PC-9 (cell line): ENCODE results near the gene SLC28A1. TPM values are rescaled to one million over a fixed set of nuclear protein-coding genes. Genes with fewer than 3 reads are reported as not detected.

Experiments
- BruUV-seq: library from RNA; stranded (reverse); fragments of 400-500 nt; replicated peaks from 2 replicates; lab custom pipeline; 2021; lab: Mats Ljungman, UMichigan
- CTCF ChIA-PET: fragments of 300-600 bp; sonication (Branson Sonifier 250); formaldehyde crosslinking; loops from one replicate; lab custom pipeline; 2022; ENCODE audit warnings: antibody characterized with exemption; lab: Charles Lee
- POLR2A ChIA-PET: fragments of 300-600 bp; sonication (Branson Sonifier 250); formaldehyde crosslinking; loops from one replicate; lab custom pipeline; 2022; ENCODE audit warnings: antibody characterized with exemption; ENCODE audit not compliant: unreplicated experiment; lab: Charles Lee
- DNase-seq, 2 experiments: peaks; one replicate each; pipeline versions ENCODE4 v3.0.0 to v3.0.0-alpha.2; 2015 to 2022; ENCODE audit warnings: mixed read lengths in 1 of 2
- H2AFZ ChIP-seq: fragments of 200-600 bp; sonication (generic); 2 replicates; pipeline ENCODE4 v1.8.1; 2017; ENCODE audit warnings: antibody characterized with exemption
- H3F3A ChIP-seq: fragments of 200-600 bp; sonication (generic); 2 replicates; pipeline ENCODE4 v1.8.1; 2017; ENCODE audit warnings: antibody characterized with exemption, mild to moderate bottlenecking, low read depth; ENCODE audit not compliant: insufficient read depth
- H3K27ac ChIP-seq: fragments of 200-600 bp; sonication (generic); 2 replicates; pipeline ENCODE4 v1.6.1; 2016; ENCODE audit warnings: mixed run types
- H3K27me3 ChIP-seq: fragments of 200-600 bp; sonication (generic); 2 replicates; pipeline ENCODE4 v1.6.1; 2016; ENCODE audit warnings: low read depth, mixed run types; ENCODE audit not compliant: insufficient read depth
- H3K36me3 ChIP-seq: fragments of 200-600 bp; sonication (generic); 2 replicates; pipeline ENCODE4 v1.6.1; 2016; ENCODE audit warnings: low read depth, mixed run types
- H3K4me1 ChIP-seq: fragments of 200-600 bp; sonication (generic); replicated peaks from 2 replicates; pipeline ENCODE4 v1.6.1; 2016; ENCODE audit warnings: mixed run types; ENCODE audit not compliant: insufficient read depth
- H3K4me2 ChIP-seq: fragments of 200-600 bp; sonication (generic); 2 replicates; pipeline ENCODE4 v1.6.1; 2017; ENCODE audit warnings: mixed run types
- H3K4me3 ChIP-seq: fragments of 200-600 bp; sonication (generic); 2 replicates; pipeline ENCODE4 v1.6.1; 2016; ENCODE audit warnings: mixed run types
- H3K79me2 ChIP-seq: fragments of 200-600 bp; sonication (generic); 2 replicates; pipeline ENCODE4 v1.6.1; 2017; ENCODE audit warnings: low read depth, mixed run types
- H3K9me2 ChIP-seq: fragments of 200-600 bp; sonication (generic); 2 replicates; pipeline ENCODE4 v1.8.1; 2017; ENCODE audit warnings: mild to moderate bottlenecking; ENCODE audit not compliant: insufficient read depth
- H3K9me3 ChIP-seq: fragments of 200-600 bp; sonication (generic); 2 replicates; pipeline ENCODE4 v1.8.1; 2016; ENCODE audit warnings: low read depth; ENCODE audit not compliant: insufficient read depth
- H4K20me1 ChIP-seq: fragments of 200-600 bp; sonication (generic); 2 replicates; pipeline ENCODE4 v1.8.1; 2017; ENCODE audit not compliant: insufficient read depth
- CTCF ChIP-seq: fragments of 200-600 bp; sonication (generic); conservative IDR thresholded peaks from 2 replicates; pipeline ENCODE4 v1.6.1; 2017; ENCODE audit warnings: mixed run types, antibody characterized with exemption, mild to moderate bottlenecking, moderate library complexity
- EZH2 ChIP-seq: fragments of 200-600 bp; sonication (generic); IDR thresholded peaks from 2 replicates; pipeline ENCODE4 v1.8.0; 2017; ENCODE audit warnings: antibody characterized with exemption, low read depth
- intact Hi-C: fragments of 100-400 bp; cut with micrococcal nuclease; formaldehyde crosslinking; loops from one replicate; pipeline ENCODE4 v1.10.0; 2022; ENCODE audit not compliant: unreplicated experiment
- total RNA-seq: library from RNA; stranded (reverse); gene quantifications from 2 replicates; pipeline ENCODE4 v1.2.3, GENCODE V29; 2021

The SLC28A1 gene
- total RNA-seq, 1 experiment from 2014 or later: 0.70 TPM

DNA sequence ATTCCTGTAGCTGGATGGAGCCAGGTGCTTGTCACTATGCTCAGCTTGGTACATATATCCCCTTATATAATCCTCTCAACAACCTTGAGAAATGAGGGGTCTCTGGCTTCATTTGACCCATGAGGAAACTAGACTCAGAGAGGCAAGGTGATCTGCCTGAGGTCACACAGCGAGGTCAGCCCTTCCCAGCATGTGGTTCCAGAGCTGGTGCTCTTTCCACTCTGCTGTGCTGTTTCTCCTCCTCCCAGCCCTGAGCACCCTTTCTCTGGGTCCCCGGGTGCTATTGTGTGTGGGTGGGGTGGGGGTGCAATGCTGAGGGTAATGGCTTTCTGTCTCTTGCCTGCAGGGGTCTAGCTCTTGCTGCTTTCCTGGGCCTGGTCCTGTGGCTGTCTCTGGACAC, 19.3 kb downstream of the SLC28A1 start:
- DNase-seq: no peak
- Histone ChIP-seq H3K27me3 (no peaks in the 10 kb centered on the region), H3K4me2 (no peak overlapping the region), H3F3A (no peaks in the 10 kb centered on the region), H3K4me3 (no peak overlapping the region), H4K20me1 (no peaks in the 10 kb centered on the region), H3K4me1 (peaks cover 5% of the 10 kb centered on the region), H3K27ac (no peak overlapping the region), H3K36me3 (no peaks in the 10 kb centered on the region), H3K79me2 (no peaks in the 10 kb centered on the region), H3K9me2 (no peaks in the 10 kb centered on the region), H3K9me3 (no peaks in the 10 kb centered on the region), H2AFZ (no peak overlapping the region)
- no TSS peak for BruUV-seq
- ChIA-PET POLR2A (interaction anchor here (0.6 kb wide), 1 partner anchor 59 kb away, joined by 3 read pairs; no protein-coding TSS in a partner anchor), CTCF (no interaction called here)
- intact Hi-C loops: no loop called here
- no peak for TF ChIP-seq EZH2
- TF ChIP-seq CTCF: no peak

- Histone ChIP-seq H3K4me3 (no peak overlapping the region), H3K27me3 (no peaks in the 10 kb centered on the region), H3K36me3 (no peaks in the 10 kb centered on the region), H3K9me3 (no peaks in the 10 kb centered on the region), H2AFZ (no peak overlapping the region), H3K79me2 (no peaks in the 10 kb centered on the region), H3K27ac (no peak overlapping the region), H4K20me1 (no peaks in the 10 kb centered on the region), H3K4me1 (peaks cover 7% of the 10 kb centered on the region), H3K4me2 (no peak overlapping the region), H3K9me2 (no peaks in the 10 kb centered on the region), H3F3A (peaks cover 3% of the 10 kb centered on the region; the same call in 1 of the 2 replicates)
- intact Hi-C loops: no loop called here
- no TSS peak for BruUV-seq
- TF ChIP-seq CTCF (no peak), EZH2 (no peak)
- ChIA-PET POLR2A (no interaction called here), CTCF (no interaction called here)
- no peak for DNase-seq
Observed at GRCh38 chr15:84904419-84904818, 20.0 kb downstream of the SLC28A1 start.

DNA sequence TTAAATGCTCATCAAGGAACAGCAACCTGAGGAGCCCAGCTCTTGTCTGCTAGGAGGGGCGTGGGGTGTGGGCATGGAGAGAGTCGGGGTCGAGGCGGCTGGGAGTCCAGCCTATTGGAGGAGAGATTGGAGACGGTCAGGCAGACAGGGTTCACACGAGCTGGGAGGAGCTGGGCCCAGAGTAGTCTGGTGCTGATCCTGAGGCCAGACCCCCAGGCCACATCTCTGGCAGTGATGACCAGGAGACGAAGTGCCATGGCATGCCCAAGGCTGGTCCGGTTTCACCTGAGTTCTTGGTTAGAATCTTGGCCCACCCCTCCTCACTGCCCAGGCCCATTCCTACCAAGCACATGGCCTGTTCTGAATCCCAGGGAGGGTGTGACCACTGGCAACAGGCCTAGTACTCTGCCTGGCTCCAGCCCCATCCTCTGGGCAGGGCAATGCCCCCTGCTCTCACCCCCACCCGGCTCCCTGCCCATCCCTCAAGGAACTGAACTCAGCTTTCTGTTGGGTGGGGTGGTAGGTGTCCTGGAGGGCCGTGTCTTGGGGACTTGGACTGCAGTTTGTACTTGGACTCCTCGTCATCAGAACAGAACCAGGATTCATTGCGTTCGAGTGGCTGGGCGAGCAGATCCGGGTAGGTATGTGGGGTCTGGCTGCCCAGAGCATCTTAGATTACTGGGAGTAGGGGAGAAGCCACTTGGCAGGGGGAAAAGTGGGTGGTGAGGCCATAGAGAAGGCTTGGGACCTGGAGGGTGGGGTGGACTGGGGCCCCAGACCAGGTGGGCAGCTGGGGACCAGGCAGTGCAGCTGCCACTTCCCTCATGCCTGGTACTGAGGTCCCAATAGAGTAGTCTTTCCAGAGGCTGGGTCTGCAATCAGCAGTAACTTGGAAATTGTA, 20.8 kb downstream of the SLC28A1 start:
- Histone ChIP-seq H3K27me3 (no peaks in the 10 kb centered on the region), H3K4me1 (peaks cover 15% of the 10 kb centered on the region), H3K9me3 (no peaks in the 10 kb centered on the region), H2AFZ (no peak overlapping the region), H3K4me2 (no peak overlapping the region), H3K27ac (no peak overlapping the region), H3K79me2 (no peaks in the 10 kb centered on the region), H4K20me1 (no peaks in the 10 kb centered on the region), H3K36me3 (no peaks in the 10 kb centered on the region), H3K9me2 (no peaks in the 10 kb centered on the region), H3F3A (peaks cover 8% of the 10 kb centered on the region), H3K4me3 (no peak overlapping the region)
- DNase-seq: no peak
- BruUV-seq: no TSS peak
- ChIA-PET POLR2A (no interaction called here), CTCF (no interaction called here)
- TF ChIP-seq CTCF (no peak), EZH2 (no peak)
- intact Hi-C loops: no loop called here
